ENCODE results near the gene GRID1.
"Not testable (repeated sequence)": the region's sequence is repeated elsewhere in the genome, so short reads cannot be mapped to it uniquely, and the experiment has no call there.

The GRID1 gene

GRCh38 chr10:85976267-85976793, 390.3 kb downstream of the GRID1 start:
- no peak for DNase-seq (ENCODE audit: low read depth in 1 of 2, low spot score in 1 of 2)

DNA sequence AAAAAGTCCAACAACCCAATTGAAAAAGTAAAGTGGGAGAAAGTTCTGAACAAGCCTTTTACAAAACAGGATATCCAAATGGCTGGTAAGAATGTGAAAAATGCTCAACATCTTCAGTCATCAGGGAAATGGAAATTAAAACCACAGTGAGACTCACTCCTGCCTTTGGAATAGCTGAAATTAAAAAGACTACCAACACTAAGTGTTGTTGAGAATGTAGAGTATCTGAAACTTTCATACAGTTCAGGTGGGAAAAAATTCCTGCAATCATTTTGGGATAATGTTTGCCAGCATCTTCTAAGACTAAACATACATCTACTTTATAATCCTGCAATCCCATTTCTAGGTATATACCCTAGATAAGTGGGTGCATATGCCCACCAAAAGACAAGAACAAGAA, 395.1 kb downstream of the GRID1 start:
- DNase-seq (ENCODE audit: low read depth in 1 of 2, low spot score in 1 of 2): no peak

- DNase-seq (ENCODE audit: low read depth in 1 of 2, low spot score in 1 of 2): no peak
Observed at GRCh38 chr10:85967594-85967993, 399.0 kb downstream of the GRID1 start.

DNA sequence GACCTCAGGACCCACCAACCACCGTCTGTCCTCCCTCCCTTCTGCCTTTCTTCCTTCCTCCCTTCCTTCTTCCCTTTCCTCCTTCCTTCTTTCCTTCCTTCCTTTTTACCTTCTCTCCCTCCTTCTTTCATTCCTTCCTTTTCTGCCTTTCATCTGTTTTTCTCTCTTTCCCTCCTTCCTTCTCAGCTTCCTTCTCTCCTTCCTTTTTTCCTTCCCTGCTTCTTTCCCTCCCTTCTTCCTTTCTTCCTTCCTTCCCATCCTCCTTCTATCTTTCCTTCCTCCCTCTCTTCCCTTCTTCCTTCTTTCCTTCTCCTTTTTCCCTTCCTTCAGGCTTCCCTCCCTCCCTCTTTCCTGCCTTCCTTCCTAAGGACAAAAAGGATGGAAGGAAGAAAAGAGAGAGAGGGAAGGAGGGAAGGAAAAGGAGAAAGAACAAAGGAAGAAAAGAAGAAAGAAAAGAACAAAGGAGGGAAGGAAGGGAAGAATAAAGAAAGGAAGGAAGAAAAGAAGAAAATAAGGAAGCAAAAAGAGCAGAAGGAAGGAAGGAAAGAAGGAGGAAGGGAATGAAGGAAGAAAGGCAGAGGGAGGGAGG, 405.0 kb downstream of the GRID1 start:
- no peak for DNase-seq (ENCODE audit: low read depth in 1 of 2, low spot score in 1 of 2)

DNA sequence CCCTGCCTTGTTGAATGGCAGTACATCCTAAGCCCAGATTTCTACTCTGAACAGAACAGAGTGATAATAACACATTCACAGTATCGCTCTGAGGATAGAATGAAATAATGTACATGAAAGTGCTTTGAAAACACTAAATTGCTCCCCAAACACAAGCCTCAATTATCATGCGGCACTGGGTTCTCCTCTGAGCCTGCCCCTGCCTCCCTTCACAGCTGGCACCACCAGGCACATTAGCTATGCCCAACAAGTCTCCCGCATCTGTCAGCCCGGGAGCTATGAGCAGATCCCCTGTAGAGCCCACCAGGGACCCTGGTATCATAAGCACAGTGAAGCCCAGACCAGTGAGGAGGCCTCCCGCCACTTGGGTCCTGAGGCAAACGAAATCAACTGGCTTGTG, 405.5 kb downstream of the GRID1 start:
- DNase-seq (ENCODE audit: low read depth in 1 of 2, low spot score in 1 of 2): no peak

- no peak for DNase-seq (ENCODE audit: low read depth in 1 of 2, low spot score in 1 of 2)
Observed at GRCh38 chr10:85959239-85959638, 407.4 kb downstream of the GRID1 start.

- DNase-seq (ENCODE audit: low read depth in 1 of 2, low spot score in 1 of 2): no peak
Observed at GRCh38 chr10:85950921-85951320, 415.7 kb downstream of the GRID1 start.

- DNase-seq (ENCODE audit: low read depth in 1 of 2, low spot score in 1 of 2): no peak
Observed at GRCh38 chr10:85946713-85947326, 419.8 kb downstream of the GRID1 start.

GRCh38 chr10:85936161-85936560, 430.4 kb downstream of the GRID1 start:
- no peak for DNase-seq (ENCODE audit: low read depth in 1 of 2, low spot score in 1 of 2)

GRCh38 chr10:85934586-85934985, 432.0 kb downstream of the GRID1 start:
- no peak for DNase-seq (ENCODE audit: low read depth in 1 of 2, low spot score in 1 of 2)

DNA sequence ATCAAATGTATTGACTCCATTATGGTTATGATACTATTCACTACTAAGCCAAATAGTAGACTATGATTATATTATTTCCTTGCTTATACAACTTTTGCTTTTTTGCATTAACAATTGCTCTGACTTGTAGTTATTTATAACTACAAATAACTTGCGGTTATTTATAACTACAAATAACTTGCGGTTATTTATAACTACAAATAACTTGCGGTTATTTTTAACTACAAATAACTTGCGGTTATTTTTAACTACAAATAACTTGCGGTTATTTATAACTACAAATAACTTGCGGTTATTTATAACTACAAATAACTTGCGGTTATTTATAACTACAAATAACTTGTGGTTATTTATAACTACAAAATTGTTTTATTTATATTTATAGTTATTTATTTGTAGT, 436.6 kb downstream of the GRID1 start:
- not testable (repeated sequence) for DNase-seq (ENCODE audit: low read depth in 1 of 2, low spot score in 1 of 2)

GRCh38 chr10:85927952-85928665, 438.5 kb downstream of the GRID1 start:
- no peak for DNase-seq (ENCODE audit: low read depth in 1 of 2, low spot score in 1 of 2)

DNA sequence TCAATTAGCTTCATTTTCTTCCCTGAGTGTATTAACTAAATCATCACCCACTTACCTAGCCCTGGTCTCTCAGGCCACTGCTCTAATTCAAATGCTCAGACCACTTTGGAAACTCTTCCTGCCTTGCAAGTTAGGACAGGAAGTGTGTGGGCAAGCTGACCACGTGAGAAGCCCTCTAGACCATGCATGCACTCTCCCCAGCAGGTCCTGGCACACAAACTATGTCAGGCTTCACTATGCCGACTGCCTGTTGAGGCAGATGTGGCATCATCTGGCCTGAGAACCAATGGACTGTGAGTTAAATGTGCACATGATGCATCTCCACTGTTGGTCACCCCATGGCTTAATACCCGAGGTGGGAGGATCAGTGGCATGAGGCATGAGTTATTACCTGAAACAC, 439.6 kb downstream of the GRID1 start:
- DNase-seq (ENCODE audit: low read depth in 1 of 2, low spot score in 1 of 2): no peak

GRCh38 chr10:85926136-85926535, 440.5 kb downstream of the GRID1 start:
- DNase-seq (ENCODE audit: low read depth in 1 of 2, low spot score in 1 of 2): no peak

GRCh38 chr10:85925201-85925750, 441.3 kb downstream of the GRID1 start:
- DNase-seq (ENCODE audit: low read depth in 1 of 2, low spot score in 1 of 2): no peak

DNA sequence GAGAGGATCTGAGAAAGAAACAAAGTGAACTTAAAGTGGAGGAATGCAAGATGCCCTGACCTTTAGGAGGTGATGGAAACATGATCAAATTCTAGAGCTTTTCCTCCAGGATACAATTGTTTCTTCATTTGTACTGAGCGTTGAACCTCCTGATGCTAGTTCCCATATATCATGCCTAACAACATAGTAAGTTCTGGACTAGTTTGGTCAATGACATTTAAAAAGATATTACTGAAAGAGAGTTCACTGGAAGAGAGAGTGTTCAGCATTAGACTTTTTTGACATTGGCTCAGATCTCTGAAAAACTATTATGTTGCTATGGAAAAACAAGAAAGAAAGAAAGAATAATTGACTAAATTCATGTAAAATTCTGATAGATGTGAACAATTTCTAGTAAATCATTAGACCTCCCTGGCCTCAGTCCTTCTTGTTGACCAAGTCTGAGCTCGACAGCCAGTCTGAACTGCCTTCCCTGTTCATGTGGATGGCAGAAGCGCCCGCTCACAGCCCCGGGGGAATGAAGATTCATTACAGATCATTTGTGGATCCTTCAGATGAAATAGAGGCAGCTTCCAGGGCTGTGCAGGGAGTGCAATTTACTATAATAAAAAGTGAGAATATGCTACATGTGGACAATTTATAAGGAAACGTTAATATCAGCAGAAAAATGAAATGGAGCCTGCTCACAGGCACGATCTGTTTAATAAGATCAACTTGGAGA, 442.1 kb downstream of the GRID1 start:
- DNase-seq (ENCODE audit: low read depth in 1 of 2, low spot score in 1 of 2): no peak

- DNase-seq (ENCODE audit: low read depth in 1 of 2, low spot score in 1 of 2): no peak
Observed at GRCh38 chr10:85922356-85923129, 444.1 kb downstream of the GRID1 start.

GRCh38 chr10:85921789-85922188, 444.8 kb downstream of the GRID1 start:
- DNase-seq (ENCODE audit: low read depth in 1 of 2, low spot score in 1 of 2): no peak

- no peak for DNase-seq (ENCODE audit: low read depth in 1 of 2, low spot score in 1 of 2)
Observed at GRCh38 chr10:85920311-85920710, 446.3 kb downstream of the GRID1 start.

- DNase-seq (ENCODE audit: low read depth in 1 of 2, low spot score in 1 of 2): no peak
Observed at GRCh38 chr10:85919491-85920021, 447.0 kb downstream of the GRID1 start.
